GM19023 (cell line): Measurements from ENCODE around the gene UTP25.
"Not testable (repeated sequence)": the region's sequence is repeated elsewhere in the genome, so short reads cannot be mapped to it uniquely, and the experiment has no call there.

ENCODE experiments used
- ATAC-seq: cut with Tn5 transposase; IDR thresholded peaks from one replicate; pipeline ENCODE4 v1.9.1; 2021; ENCODE audit warnings: mild to moderate bottlenecking, moderate library complexity; ENCODE audit not compliant: unreplicated experiment

The UTP25 gene

DNA sequence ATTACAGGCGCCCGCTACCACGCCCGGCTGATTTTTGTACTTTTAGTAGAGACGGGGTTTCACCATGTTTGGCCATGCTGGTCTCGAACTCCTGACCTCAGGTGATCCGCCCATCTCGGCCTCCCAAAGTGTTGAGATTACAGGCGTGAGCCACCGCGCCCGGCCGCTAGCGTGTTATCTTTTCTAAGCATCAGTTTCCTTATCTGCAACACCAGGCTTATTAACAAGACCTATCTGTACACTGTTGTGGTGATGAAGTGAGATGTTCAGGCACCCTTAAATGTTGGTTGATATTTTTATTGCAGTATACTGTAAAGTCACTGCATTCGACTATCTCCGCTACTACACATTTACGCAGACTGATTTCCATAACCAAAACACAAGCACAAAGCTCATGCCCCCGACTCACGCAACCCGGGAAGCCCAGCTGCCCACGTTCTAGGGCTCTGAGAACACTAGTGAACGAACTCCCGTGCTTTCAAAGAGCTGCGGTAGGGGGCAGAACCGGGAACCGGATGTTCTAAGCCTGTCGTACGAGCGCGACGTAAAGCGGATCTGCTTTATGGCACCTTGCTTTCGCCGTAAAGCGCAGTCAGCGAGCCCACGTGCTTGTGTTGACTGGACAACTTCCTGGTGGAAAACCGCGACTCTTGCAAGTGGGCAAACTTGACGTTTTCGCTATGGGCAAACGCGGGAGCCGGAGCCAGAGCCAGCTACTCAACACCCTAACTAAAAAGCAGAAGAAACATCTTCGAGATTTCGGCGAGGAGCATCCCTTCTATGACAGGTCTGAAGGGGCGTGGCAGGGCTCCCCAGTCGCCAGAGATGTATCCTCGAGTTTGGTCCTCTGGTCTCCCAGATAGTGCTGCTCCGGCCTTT, at the start of gene UTP25:
UTP25 (plus strand) TSS at position 589 of the 879 bp plus-strand sequence; CDS start at position 681, 92 bp downstream.
- peak; percentile 92 for ATAC-seq

GRCh38 chr1:209778102-209778501, 49.7 kb upstream of the UTP25 start:
- no peak for ATAC-seq

DNA sequence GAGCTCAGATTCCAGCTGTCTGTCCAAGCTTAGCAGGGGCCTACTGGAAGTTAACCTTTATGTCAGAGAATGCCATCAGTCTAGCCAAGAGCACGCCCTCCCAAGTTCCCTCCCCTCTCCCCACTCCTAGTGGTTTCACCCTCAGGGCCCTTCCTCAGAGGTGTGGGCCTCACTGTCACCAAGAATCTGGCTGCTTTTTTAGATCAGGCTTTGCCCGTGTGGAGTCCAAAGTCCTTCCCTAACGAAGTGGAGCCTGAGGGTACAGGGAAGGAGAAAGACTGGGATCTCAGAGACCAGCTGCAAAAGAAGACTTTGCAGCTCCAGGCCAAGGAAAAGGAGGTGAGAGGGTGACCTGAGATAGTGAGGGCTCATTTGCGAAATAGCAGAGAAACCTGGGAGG, 47.5 kb upstream of the UTP25 start:
- no peak for ATAC-seq

- no peak for ATAC-seq
Measured at GRCh38 chr1:209783386-209783785, 44.4 kb upstream of the UTP25 start.

DNA sequence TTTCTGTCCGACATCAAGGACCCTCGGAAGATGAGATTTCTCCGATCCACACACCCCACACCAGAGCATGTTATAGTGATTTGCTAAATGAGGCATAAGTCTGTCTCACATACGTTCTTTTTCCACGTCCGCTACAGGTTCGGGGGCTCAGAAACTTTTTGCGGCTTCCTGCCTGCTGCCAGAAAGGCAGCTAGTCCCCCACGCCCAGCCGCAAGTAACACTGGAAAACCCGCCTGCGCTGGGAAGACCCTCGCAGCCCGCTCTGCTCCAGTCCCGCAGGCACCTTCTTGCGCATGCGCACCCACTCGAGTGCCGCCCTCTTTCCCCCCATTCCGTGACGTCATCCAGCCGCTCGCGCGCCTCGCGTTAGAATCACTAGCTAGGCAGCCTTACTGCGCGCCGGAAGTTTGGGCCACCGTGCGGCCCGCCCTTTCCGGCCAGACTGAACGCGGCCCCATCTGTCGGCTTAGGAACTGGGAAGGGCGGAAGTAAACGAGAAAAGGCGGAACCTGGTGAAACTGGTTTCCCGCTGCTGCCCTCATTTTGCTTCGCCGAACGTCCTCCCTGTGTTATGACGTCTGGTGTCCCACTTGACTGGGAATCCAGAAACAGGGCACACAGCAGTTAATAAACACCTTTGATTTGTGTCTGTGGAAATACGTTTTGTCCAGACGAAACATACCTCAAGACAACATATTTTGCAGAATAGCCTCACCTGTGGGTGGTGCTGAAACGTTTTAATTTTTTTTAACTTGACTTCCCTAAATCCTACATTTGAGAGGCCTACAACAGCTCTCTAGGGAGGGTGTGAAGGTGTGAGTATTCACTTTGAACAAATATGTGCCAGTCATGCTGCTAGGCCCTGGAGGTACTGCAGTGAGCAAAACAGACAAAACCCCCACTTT, 43.3 kb upstream of the UTP25 start, which contains the start of gene C1orf74:
C1orf74 (minus strand) TSS at position 295 of the 905 bp plus-strand sequence. CDS start 925 bp downstream, outside the sequence.
- ATAC-seq: peak; percentile 99

- no peak for ATAC-seq
Measured at GRCh38 chr1:209785592-209785991, 42.2 kb upstream of the UTP25 start.

- no peak for ATAC-seq
Measured at GRCh38 chr1:209786146-209786545, 41.6 kb upstream of the UTP25 start.

GRCh38 chr1:209787551-209787950, 40.2 kb upstream of the UTP25 start:
- ATAC-seq: no peak

DNA sequence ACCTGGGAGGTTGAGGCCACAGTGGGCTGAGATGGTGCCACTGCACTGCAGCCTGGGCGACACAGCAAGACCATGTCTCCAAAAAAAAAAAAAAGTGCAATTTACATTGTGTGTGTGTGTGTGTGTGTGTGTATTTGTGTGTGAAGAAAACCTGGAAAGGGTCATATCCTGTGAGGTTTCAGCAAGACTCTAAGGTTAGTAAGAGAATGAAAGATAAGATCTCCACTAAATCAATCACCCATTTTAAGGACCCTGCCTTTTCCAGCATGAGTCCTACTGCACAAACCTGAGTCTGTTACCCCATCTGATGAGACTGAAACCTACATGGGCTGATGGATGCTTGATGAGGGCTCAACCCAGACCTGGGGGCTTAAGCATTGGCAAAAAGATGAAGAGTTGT, 38.5 kb upstream of the UTP25 start:
- no peak for ATAC-seq

DNA sequence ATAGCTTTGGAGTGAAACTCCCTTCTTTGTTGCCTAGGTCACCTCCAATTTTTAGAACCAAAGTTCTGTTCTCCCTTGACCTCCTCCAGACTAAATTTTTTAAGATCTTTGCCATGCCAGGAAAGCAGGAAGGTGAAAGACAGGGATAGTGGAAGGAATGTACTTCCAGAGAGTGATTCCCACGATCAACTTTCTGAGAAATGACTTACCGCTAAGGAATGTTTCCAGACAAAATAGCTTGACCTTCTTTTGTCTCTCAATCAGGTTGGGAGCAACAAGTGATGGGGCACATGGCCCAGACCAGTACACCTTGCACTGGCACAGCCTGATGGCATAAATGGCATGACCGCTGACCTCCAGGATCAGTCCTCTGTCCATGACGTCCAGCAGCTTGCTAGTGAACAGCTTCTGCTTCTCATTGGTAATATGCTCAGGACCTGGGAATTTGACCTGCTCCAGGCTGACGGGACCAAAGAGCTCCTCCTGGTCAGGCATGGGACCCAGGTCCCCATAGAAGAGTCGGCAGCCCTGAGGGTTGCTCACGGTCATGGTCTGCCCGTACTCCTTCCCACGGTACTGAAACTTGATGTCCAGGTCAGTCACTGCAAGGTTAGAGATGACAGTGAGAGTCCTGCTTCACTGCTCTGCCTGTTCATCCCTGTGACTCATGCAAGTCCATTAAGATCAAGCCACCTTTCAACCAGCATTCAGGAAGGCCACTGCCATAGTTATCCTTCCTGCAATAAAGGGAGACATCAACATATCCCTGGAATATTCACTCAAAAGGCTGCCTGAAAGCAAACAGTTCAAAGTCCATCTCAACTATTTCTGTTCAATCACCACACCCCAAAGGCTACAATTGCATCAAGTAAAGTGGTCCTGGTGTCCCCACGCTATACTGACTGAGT, 37.2 kb upstream of the UTP25 start:
- ATAC-seq: no peak

GRCh38 chr1:209791920-209792319, 35.9 kb upstream of the UTP25 start:
- no peak for ATAC-seq

GRCh38 chr1:209793711-209794110, 34.1 kb upstream of the UTP25 start:
- ATAC-seq: not testable (repeated sequence)

- no peak for ATAC-seq
Measured at GRCh38 chr1:209797978-209798639, 29.7 kb upstream of the UTP25 start.

DNA sequence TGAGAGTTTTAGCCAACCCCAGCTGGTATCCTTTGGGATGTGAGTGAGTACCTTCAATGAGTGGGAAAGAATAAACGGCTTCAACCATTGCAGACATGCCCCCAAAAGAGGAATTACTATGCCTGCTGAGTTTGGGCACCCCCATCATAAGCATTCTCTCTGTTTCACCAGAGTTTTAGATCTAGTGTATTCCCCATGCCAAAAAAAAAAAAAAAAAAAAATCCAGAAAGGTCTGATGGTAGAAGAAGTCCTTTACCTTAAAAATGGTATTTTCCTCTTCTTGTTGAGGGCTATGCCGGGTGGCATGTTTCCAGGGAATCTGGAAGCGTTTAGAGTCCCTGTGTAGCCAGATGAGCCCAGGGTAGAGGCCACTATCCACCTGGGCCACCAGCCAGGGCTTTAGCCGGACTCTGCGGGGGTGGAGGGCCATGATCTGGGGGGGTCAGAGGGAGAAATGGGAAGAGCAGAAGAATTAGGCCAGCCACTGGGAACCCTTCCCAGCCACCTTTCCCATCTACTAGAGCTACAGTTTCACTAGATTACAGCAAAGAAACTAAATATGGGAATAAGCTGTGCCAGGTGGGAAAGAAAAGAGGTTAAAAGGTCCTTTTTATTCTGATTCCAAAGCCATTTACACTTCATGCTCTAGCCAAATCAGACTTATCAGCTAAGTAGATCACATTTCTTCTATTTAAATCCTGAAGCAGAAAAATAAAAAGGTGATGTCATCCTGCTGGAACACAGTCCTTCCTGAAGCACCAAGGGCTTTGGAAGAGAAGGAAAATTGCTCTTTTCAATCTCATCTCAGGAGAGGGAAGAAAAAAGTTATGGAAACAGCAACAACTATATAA, 26.6 kb upstream of the UTP25 start:
- ATAC-seq: no peak

GRCh38 chr1:209802117-209802779, 25.5 kb upstream of the UTP25 start:
- no peak for ATAC-seq

DNA sequence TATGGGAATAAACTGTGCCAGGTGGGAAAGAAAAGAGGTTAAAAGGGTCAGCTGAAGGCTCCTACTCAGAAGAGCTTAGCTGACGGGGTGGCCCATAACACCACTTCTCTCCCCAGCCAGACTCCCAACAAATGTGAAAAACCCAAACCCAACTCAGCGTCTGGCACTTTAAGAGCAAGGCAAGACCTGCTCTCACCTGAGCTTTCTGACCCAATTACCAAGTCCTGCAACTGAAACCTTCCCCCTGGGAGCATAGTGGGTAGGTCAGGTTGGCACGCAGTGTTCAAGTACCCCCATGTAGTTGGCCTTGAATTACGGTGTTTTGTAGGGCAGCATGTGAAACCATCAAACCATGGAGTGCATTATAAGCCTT, 25.0 kb upstream of the UTP25 start:
- no peak for ATAC-seq

DNA sequence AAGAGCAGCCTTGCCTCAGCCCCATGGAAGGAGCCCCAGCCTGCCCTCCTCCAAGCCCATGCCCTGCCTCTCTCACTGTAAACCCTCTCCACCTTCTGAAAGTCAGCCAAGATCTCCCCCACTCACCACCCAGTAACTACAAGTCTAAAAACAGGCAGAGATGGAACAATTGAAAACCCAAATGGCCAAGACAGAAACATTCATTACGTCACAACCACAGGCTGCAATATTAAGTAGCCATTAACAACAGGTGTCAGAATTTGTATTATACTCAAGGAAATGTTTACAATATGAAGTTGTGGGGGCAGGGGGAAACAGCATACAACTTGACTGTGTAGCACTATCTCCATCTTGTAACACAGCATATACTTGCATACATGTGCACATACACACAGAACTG, 24.2 kb upstream of the UTP25 start:
- no peak for ATAC-seq

DNA sequence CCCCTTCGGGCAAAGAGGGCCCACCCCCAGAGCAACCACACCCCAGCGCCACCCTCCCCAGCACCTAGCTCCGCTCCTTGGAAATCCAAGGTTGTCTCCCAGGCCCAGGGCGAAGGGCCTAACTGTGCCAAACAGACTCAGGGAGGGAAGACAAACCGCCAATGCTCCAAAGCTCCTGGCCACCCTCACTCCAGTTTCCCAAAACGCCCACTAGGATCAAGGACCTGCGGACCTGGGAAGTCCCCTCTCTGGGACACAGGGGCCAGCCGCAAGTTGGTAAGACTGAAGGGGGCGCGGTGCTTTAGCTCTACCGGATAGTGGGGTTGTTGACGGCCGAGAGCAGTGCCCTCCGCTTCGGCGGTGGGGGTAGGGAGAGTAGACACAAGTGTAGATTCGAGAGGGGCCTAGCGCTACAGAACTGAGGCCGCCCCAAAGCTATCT, 22.4 kb upstream of the UTP25 start:
- ATAC-seq: no peak
